Natural killer cell (primary cell): ENCODE data around the gene RABGAP1L. TPM values are rescaled to one million over a fixed set of nuclear protein-coding genes. Genes with fewer than 3 reads are reported as not detected.

Experiments
- ATAC-seq, 3 donors: fragments of 150-1000 bp in 2 of 3; fragments of 200-7000 bp in 1 of 3; cut with Tn5 transposase; 1 replicate in 1 of 3; 2 replicates in 2 of 3; pipeline ENCODE4 v1.10.0; 2021; ENCODE audit warnings: mild to moderate bottlenecking in 2 of 3, moderate library complexity in 2 of 3
- DNase-seq, 2 donors: peaks; one replicate each; pipeline versions ENCODE4 v3.0.0 to v3.0.0-alpha.2; 2013 to 2021; ENCODE audit warnings: mixed read lengths in 1 of 2
- H3K27ac ChIP-seq: one replicate; pipeline ENCODE4 v1.5.1; 2013; ENCODE audit warnings: mild to moderate bottlenecking, low read length
- H3K27me3 ChIP-seq: one replicate; pipeline ENCODE4 v1.6.1; 2013; ENCODE audit warnings: low read length; ENCODE audit not compliant: control insufficient read depth, insufficient read depth
- H3K36me3 ChIP-seq: one replicate; pipeline ENCODE4 v1.6.1; 2013; ENCODE audit warnings: low read length; ENCODE audit not compliant: control insufficient read depth, insufficient read depth
- H3K4me1 ChIP-seq: one replicate; pipeline ENCODE4 v1.6.1; 2013; ENCODE audit warnings: low read length; ENCODE audit not compliant: control insufficient read depth, insufficient read depth
- H3K4me3 ChIP-seq: one replicate; pipeline ENCODE4 v1.5.1; 2013; ENCODE audit warnings: low read length
- H3K9me3 ChIP-seq: one replicate; pipeline ENCODE4 v1.6.1; 2013; ENCODE audit warnings: low read length; ENCODE audit not compliant: control insufficient read depth, insufficient read depth
- H3K27ac Mint-ChIP-seq, 2 donors: one replicate each; pipeline ENCODE4 v1.8.0; 2022; ENCODE audit warnings: mild to moderate bottlenecking in 2 of 2, mixed read lengths in 2 of 2, moderate library complexity in 1 of 2
- H3K27me3 Mint-ChIP-seq, 2 donors: one replicate each; pipeline ENCODE4 v1.8.0; 2022; ENCODE audit warnings: low read depth in 2 of 2, mixed read lengths in 2 of 2
- H3K36me3 Mint-ChIP-seq: one replicate; pipeline ENCODE4 v1.8.0; 2022; ENCODE audit warnings: mixed read lengths
- H3K4me1 Mint-ChIP-seq, 2 donors: one replicate each; pipeline ENCODE4 v1.8.0; 2022; ENCODE audit warnings: mixed read lengths in 2 of 2
- H3K4me3 Mint-ChIP-seq: one replicate; pipeline ENCODE4 v1.8.0; 2022; ENCODE audit warnings: mild to moderate bottlenecking, moderate library complexity, mixed read lengths
- H3K9me3 Mint-ChIP-seq, 2 donors: one replicate each; pipeline ENCODE4 v1.8.0; 2022; ENCODE audit warnings: mixed read lengths in 2 of 2
- CTCF ChIP-seq: fragments of 200-600 bp; IDR thresholded peaks from one replicate; pipeline ENCODE4 v1.8.0; 2022; ENCODE audit warnings: antibody characterized with exemption
- WGBS: methylation state at CpG from one replicate; pipeline ENCODE4 v1.1.7; 2013; ENCODE audit warnings: missing lambda C conversion rate; ENCODE audit not compliant: insufficient coverage; 5-methylcytosine and 5-hydroxymethylcytosine counted together
- intact Hi-C: fragments of 100-400 bp; cut with micrococcal nuclease; formaldehyde crosslinking; loops from one replicate; pipeline ENCODE4 v1.14.2; 2022
- total RNA-seq, 4 donors: library from RNA; stranded (reverse); fragments of 120-200 nt in 1 of 4; gene quantifications; one replicate each; pipeline versions ENCODE4 v1.2.3 to v1.2.4, GENCODE V29; 2013 to 2022

Gene RABGAP1L
- total RNA-seq, 3 donors from 2014 or later (not counting 1 experiment from before 2014, with no cell fraction given): 145 to 168 (median 153) TPM

GRCh38 chr1:174469687-174470086, 310.4 kb downstream of the RABGAP1L start:
- no peaks in the 10 kb centered on the region for H3K9me3 Mint-ChIP-seq
- DNase-seq (no peak), ATAC-seq (no peak)
- no peak overlapping the region for H3K4me3 Mint-ChIP-seq
- no peak for TF ChIP-seq CTCF
- intact Hi-C loops: no loop called here
- peaks cover 14 to 27% of the 10 kb centered on the region in 2 donors for H3K4me1 Mint-ChIP-seq
- WGBS: 86% methylated on average over 1 of the region's 1 CpG
- Histone ChIP-seq H3K36me3 (no peaks in the 10 kb centered on the region), H3K4me1 (no peaks in the 10 kb centered on the region), H3K27me3 (no peaks in the 10 kb centered on the region), H3K4me3 (no peak overlapping the region), H3K9me3 (no peaks in the 10 kb centered on the region), H3K27ac (no peak overlapping the region)
- H3K27ac Mint-ChIP-seq: no peak overlapping the region
- no peaks in the 10 kb centered on the region for H3K36me3 Mint-ChIP-seq
- H3K27me3 Mint-ChIP-seq: no peaks in the 10 kb centered on the region

GRCh38 chr1:174479281-174479680, 320.0 kb downstream of the RABGAP1L start:
- no peaks in the 10 kb centered on the region for H3K9me3 ChIP-seq
- Mint-ChIP-seq H3K27me3 (no peaks in the 10 kb centered on the region), H3K9me3 (no peaks in the 10 kb centered on the region), H3K4me3 (no peak overlapping the region), H3K27ac (no peak overlapping the region), H3K36me3 (no peaks in the 10 kb centered on the region), H3K4me1 (peaks cover 5 to 21% of the 10 kb centered on the region in 2 donors)
- no peaks in the 10 kb centered on the region for H3K36me3 ChIP-seq
- intact Hi-C loops: no loop called here
- no peak overlapping the region for H3K27ac ChIP-seq
- no peaks in the 10 kb centered on the region for H3K4me1 ChIP-seq
- 100% methylated on average over 1 of the region's 1 CpG for WGBS
- H3K27me3 ChIP-seq: no peaks in the 10 kb centered on the region
- TF ChIP-seq CTCF: no peak
- H3K4me3 ChIP-seq: no peak overlapping the region
- no peak for ATAC-seq
- DNase-seq: no peak

GRCh38 chr1:174480324-174480723, 321.0 kb downstream of the RABGAP1L start:
- Histone ChIP-seq H3K27ac (no peak overlapping the region), H3K4me1 (no peaks in the 10 kb centered on the region), H3K4me3 (no peak overlapping the region), H3K36me3 (no peaks in the 10 kb centered on the region), H3K9me3 (no peaks in the 10 kb centered on the region), H3K27me3 (no peaks in the 10 kb centered on the region)
- DNase-seq (no peak), ATAC-seq (no peak)
- Mint-ChIP-seq H3K4me1 (peaks cover 9 to 26% of the 10 kb centered on the region in 2 donors), H3K9me3 (no peaks in the 10 kb centered on the region), H3K27me3 (no peaks in the 10 kb centered on the region), H3K27ac (no peak overlapping the region), H3K36me3 (no peaks in the 10 kb centered on the region), H3K4me3 (no peak overlapping the region)
- WGBS: 100% methylated on average over 1 of the region's 1 CpG
- intact Hi-C loops: no loop called here
- TF ChIP-seq CTCF: no peak

GRCh38 chr1:174491606-174492005, 332.3 kb downstream of the RABGAP1L start:
- Histone ChIP-seq H3K9me3 (no peaks in the 10 kb centered on the region), H3K4me3 (no peak overlapping the region), H3K36me3 (no peaks in the 10 kb centered on the region), H3K27me3 (no peaks in the 10 kb centered on the region), H3K4me1 (no peaks in the 10 kb centered on the region), H3K27ac (no peak overlapping the region)
- no peak overlapping the region for H3K27ac Mint-ChIP-seq
- no peak for DNase-seq
- intact Hi-C loops: no loop called here
- 98% methylated on average over 2 of the region's 2 CpGs for WGBS
- H3K27me3 Mint-ChIP-seq: no peaks in the 10 kb centered on the region
- H3K4me3 Mint-ChIP-seq: no peak overlapping the region
- peaks cover 31 to 49% of the 10 kb centered on the region in 2 donors for H3K4me1 Mint-ChIP-seq
- no peak for ATAC-seq
- peaks cover 11% of the 10 kb centered on the region for H3K36me3 Mint-ChIP-seq
- H3K9me3 Mint-ChIP-seq: peaks cover 2 to 5% of the 10 kb centered on the region in 2 donors
- no peak for TF ChIP-seq CTCF
